ENCODE measurements around the gene CYB561D1. TPM values are rescaled to one million over a fixed set of nuclear protein-coding genes. Genes with fewer than 3 reads are reported as not detected.

The CYB561D1 gene
- total and polyA plus RNA-seq, 2 of the 8 experiments (the other 6 are each of a cell fraction or from before 2014, with no cell fraction given): 3.6 to 3.8 TPM

DNA sequence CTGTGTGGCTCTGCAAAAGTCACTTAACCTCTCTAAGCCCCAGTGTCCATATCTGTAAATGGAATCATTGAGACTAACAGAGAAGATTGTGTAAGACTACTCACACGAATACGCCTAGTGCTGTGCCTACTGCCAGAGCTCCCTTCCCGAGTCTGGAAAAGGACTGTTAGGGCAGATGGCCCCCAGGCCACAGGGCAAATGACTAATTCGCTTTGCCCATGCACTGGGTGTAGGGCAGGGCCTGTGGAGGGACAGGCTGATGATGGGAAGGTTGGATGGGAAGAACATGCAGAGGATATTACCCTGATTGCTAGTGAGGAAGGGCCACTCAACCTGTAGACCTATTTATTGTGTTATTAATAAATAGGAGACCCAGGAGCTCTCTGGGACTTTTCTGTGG, 41.6 kb downstream of the CYB561D1 start:
- Histone ChIP-seq H3K4ac (replicated peaks; ENCODE audit: insufficient read length, low read depth, low read length) (no peak overlapping the region), H4K8ac (ENCODE audit: extremely low read depth, insufficient read depth, low read length) (no peak overlapping the region; the same call in 1 of the 2 replicates), H3K27me3 (replicated peaks in 1 of 4; ENCODE audit: control insufficient read depth in 3 of 4, extremely low read depth in 1 of 4, insufficient read depth in 3 of 4, low read length in 3 of 4) (peaks cover 0 to 2% (median 0%) of the 10 kb centered on the region in 4 experiments; a peak in 1 of 7 replicates), H2BK20ac (ENCODE audit: low read length) (no peak overlapping the region), H3K14ac (ENCODE audit: insufficient read length) (no peak overlapping the region), H3K36me3 (ENCODE audit: control insufficient read depth in 2 of 4, insufficient read depth in 4 of 4, low read length in 3 of 4) (no peaks in the 10 kb centered on the region), H4K5ac (ENCODE audit: insufficient read length, low read depth, low read length) (no peak overlapping the region), H2BK12ac (ENCODE audit: low read depth, low read length) (no peak overlapping the region), H3K23me2 (ENCODE audit: low read depth, low read length) (no peaks in the 10 kb centered on the region; the same call in 1 of the 2 replicates), H3K4me1 (replicated peaks in 1 of 4; ENCODE audit: control insufficient read depth in 3 of 4, insufficient read depth in 4 of 4, low read length in 3 of 4) (peaks cover 0 to 6% (median 1%) of the 10 kb centered on the region in 4 experiments; a peak in 4 of 7 replicates), H2BK5ac (ENCODE audit: low read depth, low read length) (no peak overlapping the region), H2BK120ac (replicated peaks; ENCODE audit: low read depth, low read length) (no peak overlapping the region), H2AFZ (ENCODE audit: low read length) (no peak overlapping the region), H3K79me1 (ENCODE audit: low read depth, low read length) (no peaks in the 10 kb centered on the region; the same call in 1 of the 2 replicates), H2AK5ac (ENCODE audit: low read depth, low read length) (no peak overlapping the region), H3K4me3 (ENCODE audit: extremely low read depth in 1 of 4, insufficient read depth in 2 of 4, low read depth in 3 of 4, low read length in 4 of 4) (no peak overlapping the region), H3K56ac (replicated peaks; ENCODE audit: insufficient read length, low read depth, low read length) (no peak overlapping the region), H2BK15ac (ENCODE audit: low read length) (no peak overlapping the region), H3K23ac (ENCODE audit: insufficient read length) (no peak overlapping the region), H4K91ac (replicated peaks; ENCODE audit: insufficient read length, low read length) (no peak overlapping the region), H3K9me3 (ENCODE audit: insufficient read depth in 2 of 2, low read depth in 1 of 2, low read length in 1 of 2) (no peaks in the 10 kb centered on the region), H3K9ac (replicated peaks in 1 of 4; ENCODE audit: extremely low read depth in 1 of 4, low read depth in 3 of 4, low read length in 3 of 4) (no peak overlapping the region), H3K4me2 (ENCODE audit: insufficient read depth in 1 of 2, low read depth in 2 of 2, low read length in 2 of 2) (no peak overlapping the region), H3K27ac (ENCODE audit: low read depth, low read length) (no peak overlapping the region), H4K20me1 (replicated peaks in 1 of 2; ENCODE audit: control insufficient read depth in 1 of 2, insufficient read depth in 2 of 2, low read length in 2 of 2) (no peaks in the 10 kb centered on the region), H3K79me2 (ENCODE audit: control insufficient read depth in 1 of 2, insufficient read depth in 2 of 2, low read length in 2 of 2) (no peaks in the 10 kb centered on the region), H3K18ac (ENCODE audit: extremely low read depth, low read length) (no peak overlapping the region)
- CTCF ChIA-PET (ENCODE audit: partially characterized antibody): interaction anchor here (0.8 to 26.3 kb wide), 12 partner anchors 8 to 137 kb away, joined by 3 to 1755 read pairs (median 4); partner anchors contain the start of genes AMIGO1, ATXN7L2, CYB561D1 and GPR61
- POLR2A ChIA-PET (ENCODE audit: partially characterized antibody): interaction anchor here (0.6 to 2.4 kb wide), 5 partner anchors 13 to 160 kb away, joined by 3 to 10 read pairs (median 3); partner anchors contain the start of gene GNAI3
- FAIRE-seq (no peak), DNase-seq (ENCODE audit: low read depth in 1 of 2, low spot score in 2 of 2) (no peak)
- WGBS, 2 experiments (ENCODE audit: extremely low coverage in 1 of 2, insufficient coverage in 1 of 2, insufficient read length in 1 of 2, insufficient replicate concordance in 2 of 2, low coverage in 1 of 2, low lambda C conversion rate in 2 of 2, missing lambda C conversion rate in 1 of 2): 92% methylated on average over 4 of the region's 4 CpGs; no CpG with 5 or more reads in 1 of the 2 experiments
- TF ChIP-seq TAF7 (optimal IDR thresholded peaks at IDR 0.05; ENCODE audit: borderline replicate concordance, low read depth, low read length) (no peak), KDM4A (IDR thresholded peaks at IDR 0.05; ENCODE audit: low read depth, low read length, severe bottlenecking) (no peak), CEBPB (IDR thresholded peaks at IDR 0.05; ENCODE audit: low read depth, low read length) (no peak), JUND (IDR thresholded peaks at IDR 0.05; ENCODE audit: low read length) (no peak), BACH1 (IDR thresholded peaks at IDR 0.05; ENCODE audit: low read length) (no peak), RAD21 (IDR thresholded peaks at IDR 0.05 in 1 of 2, conservative IDR thresholded peaks at IDR 0.05 in 1 of 2; ENCODE audit: low read depth in 2 of 2, low read length in 2 of 2) (no peak), SAP30 (IDR thresholded peaks at IDR 0.05; ENCODE audit: insufficient read depth, insufficient replicate concordance, low read length) (no peak), RBBP5 (IDR thresholded peaks at IDR 0.05; ENCODE audit: borderline replicate concordance, low read depth, low read length) (no peak), NRF1 (IDR thresholded peaks at IDR 0.05; ENCODE audit: low read depth, low read length) (no peak), POLR2AphosphoS5 (IDR thresholded peaks at IDR 0.05; ENCODE audit: low read depth, low read length) (no peak)
- TF ChIP-seq, protein P1, sequence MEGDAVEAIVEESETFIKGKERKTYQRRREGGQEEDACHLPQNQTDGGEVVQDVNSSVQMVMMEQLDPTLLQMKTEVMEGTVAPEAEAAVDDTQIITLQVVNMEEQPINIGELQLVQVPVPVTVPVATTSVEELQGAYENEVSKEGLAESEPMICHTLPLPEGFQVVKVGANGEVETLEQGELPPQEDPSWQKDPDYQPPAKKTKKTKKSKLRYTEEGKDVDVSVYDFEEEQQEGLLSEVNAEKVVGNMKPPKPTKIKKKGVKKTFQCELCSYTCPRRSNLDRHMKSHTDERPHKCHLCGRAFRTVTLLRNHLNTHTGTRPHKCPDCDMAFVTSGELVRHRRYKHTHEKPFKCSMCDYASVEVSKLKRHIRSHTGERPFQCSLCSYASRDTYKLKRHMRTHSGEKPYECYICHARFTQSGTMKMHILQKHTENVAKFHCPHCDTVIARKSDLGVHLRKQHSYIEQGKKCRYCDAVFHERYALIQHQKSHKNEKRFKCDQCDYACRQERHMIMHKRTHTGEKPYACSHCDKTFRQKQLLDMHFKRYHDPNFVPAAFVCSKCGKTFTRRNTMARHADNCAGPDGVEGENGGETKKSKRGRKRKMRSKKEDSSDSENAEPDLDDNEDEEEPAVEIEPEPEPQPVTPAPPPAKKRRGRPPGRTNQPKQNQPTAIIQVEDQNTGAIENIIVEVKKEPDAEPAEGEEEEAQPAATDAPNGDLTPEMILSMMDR (IDR thresholded peaks at IDR 0.05; ENCODE audit: control extremely low read depth in 1 of 3, insufficient read depth in 1 of 3, low read depth in 1 of 3, low read length in 3 of 3): no peak

Data from H1 (cell line).